Vagina (tissue), 2 donors: ENCODE results near the gene PAXX. TPM values are rescaled to one million over a fixed set of nuclear protein-coding genes. Genes with fewer than 3 reads are reported as not detected.

Experiments used
- DNase-seq, 2 donors: peaks; one replicate each; pipeline ENCODE4 v3.0.0-alpha.2; 2017; ENCODE audit errors: extremely low spot score in 2 of 2
- H3K27ac ChIP-seq: fragments of 200-600 bp; sonication (generic); one replicate; pipeline ENCODE4 v1.5.1; 2019
- H3K27me3 ChIP-seq: fragments of 200-600 bp; sonication (generic); one replicate; pipeline ENCODE4 v1.5.1; 2019
- H3K36me3 ChIP-seq, 2 donors: fragments of 200-600 bp; sonication (generic); one replicate each; pipeline ENCODE4 v1.5.1; 2017 to 2019
- H3K4me1 ChIP-seq: fragments of 200-600 bp; sonication (generic); one replicate; pipeline ENCODE4 v1.5.1; 2019
- H3K4me3 ChIP-seq, 2 donors: fragments of 200-600 bp; sonication (generic); 1 replicate in 1 of 2; 2 replicates in 1 of 2; pipeline ENCODE4 v1.5.1; 2016 to 2019
- H3K9me3 ChIP-seq: fragments of 200-600 bp; sonication (generic); one replicate; pipeline ENCODE4 v1.5.1; 2019
- CTCF ChIP-seq, 3 experiments: fragments of 450-650 bp in 2 of 3; fragments of 200-600 bp in 1 of 3; sonication (generic) in 1 of 3; IDR thresholded peaks; one replicate each; pipeline ENCODE4 v1.5.1; 2017 to 2019; ENCODE audit warnings: antibody characterized with exemption in 3 of 3, mild to moderate bottlenecking in 2 of 3, moderate library complexity in 2 of 3
- POLR2A ChIP-seq, 2 donors: fragments of 450-650 bp; IDR thresholded peaks; one replicate each; pipeline ENCODE4 v1.6.1; 2017; ENCODE audit warnings: antibody characterized with exemption in 2 of 2, mild to moderate bottlenecking in 2 of 2, moderate library complexity in 2 of 2
- POLR2AphosphoS5 ChIP-seq, 2 donors: sonication (generic); formaldehyde crosslinking; IDR thresholded peaks; one replicate each; pipeline ENCODE4 v1.9.0; 2017; ENCODE audit warnings: antibody characterized with exemption in 2 of 2, mild to moderate bottlenecking in 2 of 2, low read depth in 1 of 2; ENCODE audit not compliant: insufficient read depth in 1 of 2
- intact Hi-C: fragments of 100-400 bp; cut with DNase I; formaldehyde crosslinking; loops from one replicate; pipeline ENCODE4 v1.15.1; 2023
- total RNA-seq: library from RNA; depleted of rRNA; stranded (reverse); fragments of >200 nt; gene quantifications from one replicate; pipeline ENCODE4 v1.2.3, GENCODE V29; 2016

PAXX gene
- total RNA-seq, 1 donor from 2014 or later, result 62.9 TPM

GRCh38 chr9:137019891-137020683 lies 27.9 kb downstream of the PAXX start:
- DNase-seq, result no peak
- no peaks in the 10 kb centered on the region for H3K4me1 ChIP-seq
- H3K9me3 ChIP-seq, result no peaks in the 10 kb centered on the region
- TF ChIP-seq POLR2A (IDR thresholded peaks at IDR 0.05), result no peak
- no peak overlapping the region for H3K4me3 ChIP-seq
- H3K27ac ChIP-seq, result no peak overlapping the region
- H3K36me3 ChIP-seq, result peaks cover 0 to 20% of the 10 kb centered on the region in 2 donors
- H3K27me3 ChIP-seq, result no peaks in the 10 kb centered on the region
- intact Hi-C loops, result no loop called here

GRCh38 chr9:137020771-137021567 lies 28.7 kb downstream of the PAXX start:
- H3K4me3 ChIP-seq, result no peak overlapping the region
- DNase-seq, result no peak
- H3K4me1 ChIP-seq, result peaks cover 8% of the 10 kb centered on the region
- H3K36me3 ChIP-seq, result peaks cover 0 to 17% of the 10 kb centered on the region in 2 donors
- intact Hi-C loops, result no loop called here
- H3K27ac ChIP-seq, result no peak overlapping the region
- no peaks in the 10 kb centered on the region for H3K9me3 ChIP-seq
- H3K27me3 ChIP-seq, result no peaks in the 10 kb centered on the region
- TF ChIP-seq CTCF (IDR thresholded peaks at IDR 0.05) (no peak), POLR2AphosphoS5 (IDR thresholded peaks at IDR 0.05; ENCODE audit: insufficient read depth in 1 of 2, low read depth in 1 of 2) (no peak), POLR2A (IDR thresholded peaks at IDR 0.05) (no peak)

- Histone ChIP-seq H3K27ac (no peak overlapping the region), H3K27me3 (no peaks in the 10 kb centered on the region), H3K4me1 (peaks cover 14% of the 10 kb centered on the region), H3K4me3 (no peak overlapping the region), H3K9me3 (no peaks in the 10 kb centered on the region), H3K36me3 (peaks cover 0 to 11% of the 10 kb centered on the region in 2 donors)
- no peak for DNase-seq
- no peak for TF ChIP-seq POLR2AphosphoS5 (IDR thresholded peaks at IDR 0.05; ENCODE audit: insufficient read depth in 1 of 2, low read depth in 1 of 2)
- no peak for TF ChIP-seq CTCF (IDR thresholded peaks at IDR 0.05)
- no peak for TF ChIP-seq POLR2A (IDR thresholded peaks at IDR 0.05)
- intact Hi-C loops, result no loop called here
These were observed 29.4 kb downstream of the PAXX start for GRCh38 chr9:137021568-137021978.

GRCh38 chr9:137021979-137022661 lies 29.9 kb downstream of the PAXX start:
- no peak for DNase-seq
- intact Hi-C loops, result no loop called here
- TF ChIP-seq POLR2A (IDR thresholded peaks at IDR 0.05) (no peak), CTCF (IDR thresholded peaks at IDR 0.05) (no peak), POLR2AphosphoS5 (IDR thresholded peaks at IDR 0.05; ENCODE audit: insufficient read depth in 1 of 2, low read depth in 1 of 2) (no peak)

GRCh38 chr9:137022662-137023008 lies 30.4 kb downstream of the PAXX start:
- no peaks in the 10 kb centered on the region for H3K9me3 ChIP-seq
- H3K4me1 ChIP-seq, result peaks cover 25% of the 10 kb centered on the region
- no peaks in the 10 kb centered on the region for H3K27me3 ChIP-seq
- intact Hi-C loops, result no loop called here
- no peak overlapping the region for H3K4me3 ChIP-seq
- DNase-seq, result no peak
- H3K36me3 ChIP-seq, result peaks cover 0 to 3% of the 10 kb centered on the region in 2 donors
- no peak for TF ChIP-seq CTCF (IDR thresholded peaks at IDR 0.05)
- H3K27ac ChIP-seq, result no peak overlapping the region

More at GRCh38 chr9:137021979-137022661, 29.9 kb downstream of the PAXX start:
- H3K9me3 ChIP-seq, result no peaks in the 10 kb centered on the region
- H3K4me1 ChIP-seq, result peaks cover 20% of the 10 kb centered on the region
- no peak overlapping the region for H3K4me3 ChIP-seq
- H3K36me3 ChIP-seq, result peaks cover 0 to 5% of the 10 kb centered on the region in 2 donors
- no peak overlapping the region for H3K27ac ChIP-seq
- no peaks in the 10 kb centered on the region for H3K27me3 ChIP-seq
